ENCODE results near the gene KCTD19. TPM values are rescaled to one million over a fixed set of nuclear protein-coding genes. Genes with fewer than 3 reads are reported as not detected.

KCTD19 gene
- total RNA-seq, 1 experiment from 2014 or later: 1.1 TPM

DNA sequence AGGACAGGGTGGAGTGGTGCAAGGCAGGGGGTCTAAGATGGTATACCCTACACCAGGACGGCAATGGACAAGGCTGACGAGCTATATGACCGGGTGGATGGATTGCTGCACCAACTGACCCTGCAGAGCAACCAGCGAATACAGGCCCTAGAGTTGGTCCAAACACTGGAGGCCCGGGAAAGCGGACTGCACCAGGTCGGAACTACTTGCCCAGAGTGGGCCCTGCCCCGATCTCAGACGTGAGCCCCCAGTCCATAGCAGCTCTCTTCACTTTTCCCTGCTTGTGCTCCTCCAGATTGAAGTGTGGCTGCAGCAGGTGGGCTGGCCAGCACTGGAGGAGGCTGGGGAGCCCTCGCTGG lies 44.1 kb downstream of the KCTD19 start:
- H3K9me3 Mint-ChIP-seq: no peaks in the 10 kb centered on the region
- H3K4me1 Mint-ChIP-seq: peaks cover 2% of the 10 kb centered on the region; the same call in 1 of the 2 replicates
- no peaks in the 10 kb centered on the region for H3K36me3 Mint-ChIP-seq
- ChIA-PET POLR2A (no interaction called here), CTCF (interaction anchor here (1.1 to 3.4 kb wide), 7 partner anchors 18 to 452 kb away, joined by 3 to 27 read pairs (median 9); partner anchors contain the start of genes KCTD19, LRRC36 and NAE1)
- no peak overlapping the region for H3K4me3 Mint-ChIP-seq
- H3K27ac Mint-ChIP-seq: no peak overlapping the region
- no peak for ATAC-seq
- TF ChIP-seq ZMAT4 (CRISPR knock-in tag; IDR thresholded peaks at IDR 0.05): no peak
- no peak for TF ChIP-seq CBFB (CRISPR knock-in tag; IDR thresholded peaks at IDR 0.05; ENCODE audit: low read depth)
- no peak for TF ChIP-seq NR2C2 (CRISPR knock-in tag; IDR thresholded peaks at IDR 0.05)
- no peak for TF ChIP-seq FOXJ3 (CRISPR knock-in tag; IDR thresholded peaks at IDR 0.05; ENCODE audit: borderline replicate concordance)
- no peak for TF ChIP-seq ZBTB21 (CRISPR knock-in tag; IDR thresholded peaks at IDR 0.05; ENCODE audit: borderline replicate concordance)
- no peak for TF ChIP-seq SMAD3 (CRISPR knock-in tag; IDR thresholded peaks at IDR 0.05; ENCODE audit: borderline replicate concordance)
- TF ChIP-seq E2F5 (CRISPR knock-in tag; IDR thresholded peaks at IDR 0.05): no peak
- no peak for TF ChIP-seq CREB1 (CRISPR knock-in tag; IDR thresholded peaks at IDR 0.05)
- TF ChIP-seq, protein P1, sequence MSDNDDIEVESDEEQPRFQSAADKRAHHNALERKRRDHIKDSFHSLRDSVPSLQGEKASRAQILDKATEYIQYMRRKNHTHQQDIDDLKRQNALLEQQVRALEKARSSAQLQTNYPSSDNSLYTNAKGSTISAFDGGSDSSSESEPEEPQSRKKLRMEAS (CRISPR knock-in tag; IDR thresholded peaks at IDR 0.05): no peak
- no peak for TF ChIP-seq IRF2 (CRISPR knock-in tag; IDR thresholded peaks at IDR 0.05; ENCODE audit: borderline replicate concordance, low read depth)
- no peak for TF ChIP-seq FOXK1 (CRISPR knock-in tag; IDR thresholded peaks at IDR 0.05)
- no peak for TF ChIP-seq NFATC4 (CRISPR knock-in tag; IDR thresholded peaks at IDR 0.05)
- no peak for TF ChIP-seq AFF4 (CRISPR knock-in tag; IDR thresholded peaks at IDR 0.05; ENCODE audit: borderline replicate concordance)
- no peak for DNase-seq (ENCODE audit: low spot score)
- H3K27me3 Mint-ChIP-seq (ENCODE audit: low read depth): peaks cover 23% of the 10 kb centered on the region

DNA sequence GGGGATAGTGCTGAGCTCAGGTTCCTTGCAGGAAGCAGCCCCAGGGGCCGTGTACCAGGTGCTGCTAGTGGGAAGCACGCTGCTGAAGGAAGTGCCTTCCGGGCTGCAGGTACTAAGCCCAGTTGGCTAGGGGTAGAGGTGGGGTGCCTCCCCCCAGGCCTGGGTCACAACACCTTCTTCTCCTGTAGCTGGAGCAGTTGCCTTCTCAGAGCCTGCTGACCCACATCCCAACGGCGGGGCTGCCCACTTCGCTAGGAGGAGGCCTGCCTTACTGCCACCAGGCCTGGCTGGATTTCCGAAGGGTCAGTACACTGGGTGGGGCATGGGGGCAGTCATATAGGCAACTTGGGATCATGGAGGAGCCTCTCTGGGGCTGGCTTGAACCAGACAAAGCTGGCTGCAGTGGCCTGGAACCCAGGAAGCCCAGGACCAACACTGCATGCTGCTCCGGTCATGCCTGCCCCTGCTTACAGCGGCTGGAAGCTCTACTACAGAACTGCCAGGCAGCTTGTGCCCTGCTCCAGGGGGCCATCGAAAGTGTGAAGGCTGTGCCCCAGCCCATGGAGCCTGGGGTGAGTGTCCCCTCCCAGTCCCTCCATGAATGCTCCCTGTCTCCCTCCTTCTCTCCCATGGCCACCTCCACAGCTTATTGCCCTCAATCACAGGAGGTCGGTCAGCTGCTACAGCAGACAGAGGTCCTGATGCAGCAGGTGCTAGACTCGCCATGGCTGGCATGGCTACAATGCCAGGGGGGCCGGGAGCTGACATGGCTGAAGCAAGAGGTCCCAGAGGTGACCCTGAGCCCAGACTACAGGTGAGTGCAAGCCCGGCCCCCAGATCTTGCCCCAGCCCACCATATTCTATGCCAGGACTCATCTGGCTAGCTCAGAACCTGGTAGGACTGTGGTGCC lies 44.8 kb downstream of the KCTD19 start:
- no peaks in the 10 kb centered on the region for H3K36me3 Mint-ChIP-seq
- ATAC-seq: no peak
- H3K9me3 Mint-ChIP-seq: no peaks in the 10 kb centered on the region
- CTCF ChIA-PET: interaction anchor here (1.1 to 3.4 kb wide), 10 partner anchors 17 to 452 kb away, joined by 3 to 27 read pairs (median 6); partner anchors contain the start of genes KCTD19, LRRC36, NAE1 and TPPP3
- no peak for DNase-seq (ENCODE audit: low spot score)
- POLR2A ChIA-PET: no interaction called here
- H3K4me1 Mint-ChIP-seq: peaks cover 2% of the 10 kb centered on the region; the same call in 1 of the 2 replicates
- H3K4me3 Mint-ChIP-seq: no peak overlapping the region
- H3K27ac Mint-ChIP-seq: no peak overlapping the region
- peaks cover 23% of the 10 kb centered on the region for H3K27me3 Mint-ChIP-seq (ENCODE audit: low read depth)
- TF ChIP-seq GTF2I (CRISPR knock-in tag; conservative IDR thresholded peaks at IDR 0.05): no peak
- TF ChIP-seq EMX1 (CRISPR knock-in tag; IDR thresholded peaks at IDR 0.05): no peak
- TF ChIP-seq GRHL2 (CRISPR knock-in tag; IDR thresholded peaks at IDR 0.05; ENCODE audit: insufficient replicate concordance, severe bottlenecking): no peak
- TF ChIP-seq NR1H2 (CRISPR knock-in tag; IDR thresholded peaks at IDR 0.05): no peak
- TF ChIP-seq, protein P2, sequence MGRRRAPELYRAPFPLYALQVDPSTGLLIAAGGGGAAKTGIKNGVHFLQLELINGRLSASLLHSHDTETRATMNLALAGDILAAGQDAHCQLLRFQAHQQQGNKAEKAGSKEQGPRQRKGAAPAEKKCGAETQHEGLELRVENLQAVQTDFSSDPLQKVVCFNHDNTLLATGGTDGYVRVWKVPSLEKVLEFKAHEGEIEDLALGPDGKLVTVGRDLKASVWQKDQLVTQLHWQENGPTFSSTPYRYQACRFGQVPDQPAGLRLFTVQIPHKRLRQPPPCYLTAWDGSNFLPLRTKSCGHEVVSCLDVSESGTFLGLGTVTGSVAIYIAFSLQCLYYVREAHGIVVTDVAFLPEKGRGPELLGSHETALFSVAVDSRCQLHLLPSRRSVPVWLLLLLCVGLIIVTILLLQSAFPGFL (CRISPR knock-in tag; IDR thresholded peaks at IDR 0.05; ENCODE audit: borderline replicate concordance): no peak
- no peak for TF ChIP-seq FOXJ3 (CRISPR knock-in tag; IDR thresholded peaks at IDR 0.05; ENCODE audit: borderline replicate concordance)
- no peak for TF ChIP-seq ZNF232 (CRISPR knock-in tag; IDR thresholded peaks at IDR 0.05)
- TF ChIP-seq PRRX2 (CRISPR knock-in tag; IDR thresholded peaks at IDR 0.05): no peak
- TF ChIP-seq NFE2L1 (CRISPR knock-in tag; IDR thresholded peaks at IDR 0.05): no peak
- TF ChIP-seq, protein P3, sequence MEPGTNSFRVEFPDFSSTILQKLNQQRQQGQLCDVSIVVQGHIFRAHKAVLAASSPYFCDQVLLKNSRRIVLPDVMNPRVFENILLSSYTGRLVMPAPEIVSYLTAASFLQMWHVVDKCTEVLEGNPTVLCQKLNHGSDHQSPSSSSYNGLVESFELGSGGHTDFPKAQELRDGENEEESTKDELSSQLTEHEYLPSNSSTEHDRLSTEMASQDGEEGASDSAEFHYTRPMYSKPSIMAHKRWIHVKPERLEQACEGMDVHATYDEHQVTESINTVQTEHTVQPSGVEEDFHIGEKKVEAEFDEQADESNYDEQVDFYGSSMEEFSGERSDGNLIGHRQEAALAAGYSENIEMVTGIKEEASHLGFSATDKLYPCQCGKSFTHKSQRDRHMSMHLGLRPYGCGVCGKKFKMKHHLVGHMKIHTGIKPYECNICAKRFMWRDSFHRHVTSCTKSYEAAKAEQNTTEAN (CRISPR knock-in tag; IDR thresholded peaks at IDR 0.05): no peak
- no peak for TF ChIP-seq HMGA2 (CRISPR knock-in tag; IDR thresholded peaks at IDR 0.05)
- TF ChIP-seq GABPB1 (CRISPR knock-in tag; IDR thresholded peaks at IDR 0.05): no peak
- no peak for TF ChIP-seq OVOL2 (CRISPR knock-in tag; IDR thresholded peaks at IDR 0.05; ENCODE audit: borderline replicate concordance)
- no peak for TF ChIP-seq CBFB (CRISPR knock-in tag; IDR thresholded peaks at IDR 0.05; ENCODE audit: low read depth)

Data from WTC11 (cell line).